GM12872 (cell line): Measurements from ENCODE around the gene CNNM2.

Experiments used
- TF ChIP-seq, protein P1 (sequence below): IDR thresholded peaks from 3 replicates; pipeline ENCODE4 v1.5.1; 2011; ENCODE audit warnings: low read depth, mild to moderate bottlenecking, low read length, moderate library complexity; ENCODE audit not compliant: insufficient read depth

Gene CNNM2

GRCh38 chr10:103114876-103115275, 196.8 kb downstream of the CNNM2 start:
- TF ChIP-seq, protein P1, sequence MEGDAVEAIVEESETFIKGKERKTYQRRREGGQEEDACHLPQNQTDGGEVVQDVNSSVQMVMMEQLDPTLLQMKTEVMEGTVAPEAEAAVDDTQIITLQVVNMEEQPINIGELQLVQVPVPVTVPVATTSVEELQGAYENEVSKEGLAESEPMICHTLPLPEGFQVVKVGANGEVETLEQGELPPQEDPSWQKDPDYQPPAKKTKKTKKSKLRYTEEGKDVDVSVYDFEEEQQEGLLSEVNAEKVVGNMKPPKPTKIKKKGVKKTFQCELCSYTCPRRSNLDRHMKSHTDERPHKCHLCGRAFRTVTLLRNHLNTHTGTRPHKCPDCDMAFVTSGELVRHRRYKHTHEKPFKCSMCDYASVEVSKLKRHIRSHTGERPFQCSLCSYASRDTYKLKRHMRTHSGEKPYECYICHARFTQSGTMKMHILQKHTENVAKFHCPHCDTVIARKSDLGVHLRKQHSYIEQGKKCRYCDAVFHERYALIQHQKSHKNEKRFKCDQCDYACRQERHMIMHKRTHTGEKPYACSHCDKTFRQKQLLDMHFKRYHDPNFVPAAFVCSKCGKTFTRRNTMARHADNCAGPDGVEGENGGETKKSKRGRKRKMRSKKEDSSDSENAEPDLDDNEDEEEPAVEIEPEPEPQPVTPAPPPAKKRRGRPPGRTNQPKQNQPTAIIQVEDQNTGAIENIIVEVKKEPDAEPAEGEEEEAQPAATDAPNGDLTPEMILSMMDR: no peak

- TF ChIP-seq, protein P1: no peak
Observed at GRCh38 chr10:103117247-103117646, 199.2 kb downstream of the CNNM2 start.

DNA sequence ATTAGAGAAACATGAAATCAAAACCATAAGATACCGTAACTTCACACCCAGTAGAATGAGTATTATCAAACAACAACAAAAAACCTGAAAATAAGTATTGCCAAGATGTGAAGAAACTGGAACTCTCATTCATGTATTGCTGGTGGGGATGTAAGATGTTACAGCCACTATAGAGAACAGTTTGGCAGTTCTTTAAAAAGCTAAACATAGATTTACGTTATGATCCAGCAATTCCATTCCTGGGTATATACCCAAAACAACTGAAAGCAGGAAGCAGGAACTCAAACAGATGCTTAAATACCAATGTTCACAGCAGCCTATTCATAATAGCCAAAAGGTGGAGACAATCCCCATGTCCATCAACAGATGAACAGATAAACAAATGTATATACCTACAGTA, 202.5 kb downstream of the CNNM2 start:
- TF ChIP-seq, protein P1: no peak

- TF ChIP-seq, protein P1: no peak
Observed at GRCh38 chr10:103120977-103121735, 203.1 kb downstream of the CNNM2 start.

DNA sequence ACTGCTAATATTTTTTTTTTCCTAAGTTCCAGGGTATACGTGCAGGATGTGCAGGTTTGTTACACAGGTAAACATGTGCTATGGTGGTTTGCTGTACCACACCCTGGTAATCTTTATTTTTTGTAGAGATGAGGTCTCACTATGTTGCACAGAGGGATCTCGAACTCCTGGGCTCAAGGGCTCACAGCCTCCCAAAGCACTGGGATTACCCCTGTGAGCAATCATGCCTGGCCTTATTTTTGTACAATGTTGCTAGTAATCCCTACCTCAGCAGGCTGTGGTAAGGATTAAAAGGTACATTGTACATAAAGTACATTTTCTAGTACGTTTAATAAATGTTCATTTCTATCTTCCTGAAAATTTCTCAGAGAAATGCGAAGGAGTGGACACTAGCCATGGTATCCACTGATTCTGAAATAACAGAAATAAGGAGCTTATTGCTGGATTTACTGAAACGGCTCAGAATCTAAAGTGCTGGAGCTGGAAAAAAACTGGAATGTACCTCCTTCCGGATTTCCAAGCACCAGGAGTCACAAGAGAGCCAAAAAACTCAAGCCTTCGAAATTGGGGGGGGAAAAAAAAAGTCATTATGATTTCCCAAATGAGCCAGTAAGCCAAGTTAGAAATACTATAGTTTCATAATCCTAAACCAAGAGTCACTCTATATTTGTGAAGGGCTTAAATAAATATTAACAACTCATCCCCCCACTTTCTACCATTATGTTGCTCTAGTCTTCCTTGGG, 205.4 kb downstream of the CNNM2 start:
- TF ChIP-seq, protein P1: no peak

- TF ChIP-seq, protein P1: no peak
Observed at GRCh38 chr10:103124420-103125096, 206.5 kb downstream of the CNNM2 start.
